HepG2 (cell line): Measurements from ENCODE around the gene TFAP2D.

ENCODE experiments used
- CTCF ChIP-seq: sonication (generic); formaldehyde crosslinking; IDR thresholded peaks from 2 replicates; pipeline ENCODE4 v1.5.0; 2020; ENCODE audit warnings: mild to moderate bottlenecking, missing genetic modification reagents, moderate library complexity
- EP300 ChIP-seq, 3 experiments: sonication (generic) in 1 of 3; formaldehyde crosslinking in 1 of 3; IDR thresholded peaks; 2 replicates each; pipeline versions ENCODE4 v1.5.1 to v1.6.1; 2011 to 2020; ENCODE audit warnings: low read depth in 2 of 3, low read length in 2 of 3, borderline replicate concordance in 1 of 3, improper control_type of control experiment in 1 of 3, mild to moderate bottlenecking in 1 of 3, missing genetic modification reagents in 1 of 3, moderate library complexity in 1 of 3
- HHEX ChIP-seq: IDR thresholded peaks from 2 replicates; pipeline ENCODE4 v1.6.1; 2016; ENCODE audit warnings: control low read depth
- MEF2D ChIP-seq: sonication (generic); formaldehyde crosslinking; IDR thresholded peaks from 2 replicates; pipeline ENCODE4 v1.5.1; 2020; ENCODE audit warnings: mild to moderate bottlenecking, missing genetic modification reagents
- TARDBP ChIP-seq: sonication (generic); formaldehyde crosslinking; IDR thresholded peaks from 2 replicates; pipeline ENCODE4 v1.8.0; 2022; ENCODE audit warnings: mild to moderate bottlenecking, missing genetic modification reagents
- ZNF468 ChIP-seq: sonication (generic); formaldehyde crosslinking; IDR thresholded peaks from 2 replicates; pipeline ENCODE4 v1.8.0; 2022; ENCODE audit warnings: mild to moderate bottlenecking, moderate library complexity, missing genetic modification reagents
- ZNF780A ChIP-seq: sonication (generic); formaldehyde crosslinking; IDR thresholded peaks from 2 replicates; pipeline ENCODE4 v1.8.0; 2022; ENCODE audit warnings: mild to moderate bottlenecking, missing genetic modification reagents, moderate library complexity

DNA sequence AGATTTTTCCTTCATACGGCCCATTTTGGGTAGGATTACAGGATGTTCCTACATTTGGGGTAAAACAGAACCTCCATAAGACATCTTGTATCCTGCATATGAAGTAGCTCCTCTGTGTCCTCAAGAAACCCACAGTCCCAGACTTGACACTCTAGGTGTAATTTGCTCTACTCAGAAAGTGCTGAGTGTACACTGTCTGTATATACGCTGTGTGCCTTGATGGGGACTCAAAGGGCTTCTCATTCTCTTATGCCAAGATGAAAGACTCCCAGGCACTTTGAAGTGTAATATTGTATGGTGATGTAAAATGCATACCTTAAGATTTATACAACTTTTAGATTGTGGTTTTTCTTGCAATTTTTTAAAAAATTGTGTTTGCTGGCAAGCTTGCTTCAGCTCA lies 5.2 kb downstream of the TFAP2D start:
- TF ChIP-seq CTCF (no peak), TARDBP (CRISPR knock-in tag) (no peak), HHEX (no peak), MEF2D (no peak), ZNF780A (CRISPR knock-in tag) (no peak), ZNF468 (CRISPR knock-in tag) (no peak), EP300 (IDR thresholded peaks at IDR 0.05; ENCODE audit: low read depth in 2 of 2, low read length in 2 of 2) (no peak), EP300 (CRISPR knock-in tag; IDR thresholded peaks at IDR 0.05; ENCODE audit: borderline replicate concordance) (no peak)
